ENCODE measurements around the gene KRT77. TPM values are rescaled to one million over a fixed set of nuclear protein-coding genes. Genes with fewer than 3 reads are reported as not detected.

The KRT77 gene
- total RNA-seq, 1 donor from 2014 or later: not detected

- DNase-seq (no peak), ATAC-seq (no peak)
- no peak overlapping the region for H3K27ac ChIP-seq
- no peak overlapping the region for H3K4me3 ChIP-seq
- TF ChIP-seq, protein P1, sequence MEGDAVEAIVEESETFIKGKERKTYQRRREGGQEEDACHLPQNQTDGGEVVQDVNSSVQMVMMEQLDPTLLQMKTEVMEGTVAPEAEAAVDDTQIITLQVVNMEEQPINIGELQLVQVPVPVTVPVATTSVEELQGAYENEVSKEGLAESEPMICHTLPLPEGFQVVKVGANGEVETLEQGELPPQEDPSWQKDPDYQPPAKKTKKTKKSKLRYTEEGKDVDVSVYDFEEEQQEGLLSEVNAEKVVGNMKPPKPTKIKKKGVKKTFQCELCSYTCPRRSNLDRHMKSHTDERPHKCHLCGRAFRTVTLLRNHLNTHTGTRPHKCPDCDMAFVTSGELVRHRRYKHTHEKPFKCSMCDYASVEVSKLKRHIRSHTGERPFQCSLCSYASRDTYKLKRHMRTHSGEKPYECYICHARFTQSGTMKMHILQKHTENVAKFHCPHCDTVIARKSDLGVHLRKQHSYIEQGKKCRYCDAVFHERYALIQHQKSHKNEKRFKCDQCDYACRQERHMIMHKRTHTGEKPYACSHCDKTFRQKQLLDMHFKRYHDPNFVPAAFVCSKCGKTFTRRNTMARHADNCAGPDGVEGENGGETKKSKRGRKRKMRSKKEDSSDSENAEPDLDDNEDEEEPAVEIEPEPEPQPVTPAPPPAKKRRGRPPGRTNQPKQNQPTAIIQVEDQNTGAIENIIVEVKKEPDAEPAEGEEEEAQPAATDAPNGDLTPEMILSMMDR (IDR thresholded peaks at IDR 0.05): peak; percentile 8
- no peaks in the 10 kb centered on the region for H3K9me3 ChIP-seq
- no peaks in the 10 kb centered on the region for H3K36me3 ChIP-seq
- no peaks in the 10 kb centered on the region for H3K4me1 ChIP-seq
- H3K27me3 ChIP-seq: peaks cover 20% of the 10 kb centered on the region
- intact Hi-C loops (cut with DNase I): no loop called here
These were observed 35.8 kb downstream of the KRT77 start for GRCh38 chr12:52667509-52667908.

GRCh38 chr12:52666471-52666870 lies 36.9 kb downstream of the KRT77 start:
- TF ChIP-seq, protein P1 (IDR thresholded peaks at IDR 0.05): no peak
- DNase-seq (no peak), ATAC-seq (no peak)
- Histone ChIP-seq H3K4me1 (no peaks in the 10 kb centered on the region), H3K36me3 (no peaks in the 10 kb centered on the region), H3K4me3 (no peak overlapping the region), H3K9me3 (no peaks in the 10 kb centered on the region), H3K27me3 (peaks cover 20% of the 10 kb centered on the region), H3K27ac (no peak overlapping the region)
- intact Hi-C loops (cut with DNase I): no loop called here

DNA sequence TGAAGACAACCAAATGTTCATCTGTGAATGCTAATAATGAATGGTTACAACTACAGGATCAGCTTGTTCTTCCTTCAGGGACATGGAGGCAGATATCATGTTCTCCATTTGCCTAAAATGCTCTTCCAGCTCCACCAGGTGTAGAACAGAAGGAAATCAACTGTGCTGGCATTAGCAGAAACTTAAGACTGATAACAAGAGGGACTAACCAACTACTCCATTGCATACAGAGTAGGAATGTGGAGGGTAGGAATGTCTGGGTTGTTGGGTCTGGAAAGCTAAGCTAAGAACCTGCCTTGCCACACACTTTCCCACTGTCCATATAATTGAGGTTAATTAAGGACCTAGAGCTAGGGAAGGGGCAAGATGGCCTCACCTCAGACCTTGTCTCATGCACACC lies 39.9 kb downstream of the KRT77 start:
- intact Hi-C loops (cut with DNase I): no loop called here
- Histone ChIP-seq H3K36me3 (no peaks in the 10 kb centered on the region), H3K9me3 (no peaks in the 10 kb centered on the region), H3K4me3 (no peak overlapping the region), H3K4me1 (no peaks in the 10 kb centered on the region), H3K27ac (no peak overlapping the region), H3K27me3 (peaks cover 20% of the 10 kb centered on the region)
- DNase-seq (no peak), ATAC-seq (no peak)
- TF ChIP-seq, protein P1 (IDR thresholded peaks at IDR 0.05): no peak

DNA sequence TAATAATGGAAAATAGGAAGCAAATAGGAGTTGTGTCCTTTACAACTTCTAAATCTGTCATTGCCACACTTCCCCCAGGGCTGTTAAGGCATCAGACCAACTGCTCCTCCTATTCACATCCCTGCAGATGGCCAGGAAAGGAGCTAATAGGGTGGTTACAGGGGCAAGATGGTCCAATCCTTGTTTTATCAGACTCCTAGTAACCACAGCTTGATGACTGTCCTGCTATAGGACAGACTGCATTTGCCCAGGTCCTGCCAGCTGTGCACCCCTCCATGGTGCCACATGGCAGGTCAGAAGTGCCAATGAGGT lies 40.5 kb downstream of the KRT77 start:
- Histone ChIP-seq H3K9me3 (no peaks in the 10 kb centered on the region), H3K36me3 (no peaks in the 10 kb centered on the region), H3K4me1 (no peaks in the 10 kb centered on the region), H3K27me3 (peaks cover 20% of the 10 kb centered on the region), H3K4me3 (no peak overlapping the region), H3K27ac (no peak overlapping the region)
- TF ChIP-seq, protein P1 (IDR thresholded peaks at IDR 0.05): no peak
- intact Hi-C loops (cut with DNase I): no loop called here
- DNase-seq (no peak), ATAC-seq (no peak)

DNA sequence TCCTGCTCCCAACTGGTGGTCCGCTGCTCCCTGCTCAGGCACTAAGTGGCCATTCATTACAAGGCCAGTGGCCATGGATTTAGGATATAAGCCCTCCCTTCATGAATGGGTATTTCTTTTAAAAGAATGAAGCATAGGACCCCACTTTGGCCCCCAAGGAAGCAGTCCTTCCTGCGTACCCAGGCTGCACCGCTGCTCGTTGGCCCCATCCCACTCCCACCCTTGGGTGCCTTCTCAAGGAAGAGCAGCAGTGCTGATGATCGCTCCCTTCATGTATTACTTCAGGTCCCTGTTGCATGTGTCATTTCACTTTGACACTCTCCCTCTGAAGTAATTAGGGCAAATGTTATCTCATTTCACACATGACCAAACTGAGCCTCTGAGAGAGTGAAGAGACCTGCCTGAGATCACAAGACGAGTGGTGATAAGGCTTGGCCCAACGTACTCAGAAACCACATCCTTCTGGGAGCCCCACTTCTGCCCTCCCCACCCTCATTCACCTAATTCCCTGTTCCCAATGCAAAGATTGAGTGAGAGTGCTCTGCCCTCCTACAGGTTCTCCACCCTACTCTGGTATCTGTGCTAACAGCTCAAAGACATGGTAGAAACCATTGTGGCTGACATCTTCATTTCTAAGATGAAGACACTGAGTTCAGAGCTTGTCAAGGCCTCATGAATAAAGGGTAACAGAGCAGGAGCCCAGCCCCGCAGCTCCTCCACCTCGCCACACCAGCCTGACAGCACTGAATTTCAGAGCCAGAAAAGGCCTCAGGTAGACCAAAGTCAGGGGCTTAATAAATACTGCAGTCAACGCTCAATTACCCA lies 41.0 kb downstream of the KRT77 start:
- DNase-seq: no peak
- H3K4me1 ChIP-seq: no peaks in the 10 kb centered on the region

More for the DNA sequence above, 41.0 kb downstream of the KRT77 start:
- intact Hi-C loops (cut with DNase I): no loop called here
- ATAC-seq: no peak
- Histone ChIP-seq H3K27me3 (peaks cover 20% of the 10 kb centered on the region), H3K4me3 (no peak overlapping the region), H3K36me3 (no peaks in the 10 kb centered on the region), H3K27ac (no peak overlapping the region), H3K9me3 (no peaks in the 10 kb centered on the region)
- TF ChIP-seq, protein P1 (IDR thresholded peaks at IDR 0.05): no peak
